Activated T-cell treated with anti-CD3 and anti-CD28 coated beads, Interleukin-2, amount 50 U/mL, for 1 hour (primary cell): ENCODE data around the gene PHYHD1.
A peak's percentile ranks its signal among the peaks of the same experiment; 100 is the strongest.

Experiments used
- DNase-seq: peaks from one replicate; pipeline ENCODE4 v3.0.0-alpha.2; 2020

Gene PHYHD1

DNA sequence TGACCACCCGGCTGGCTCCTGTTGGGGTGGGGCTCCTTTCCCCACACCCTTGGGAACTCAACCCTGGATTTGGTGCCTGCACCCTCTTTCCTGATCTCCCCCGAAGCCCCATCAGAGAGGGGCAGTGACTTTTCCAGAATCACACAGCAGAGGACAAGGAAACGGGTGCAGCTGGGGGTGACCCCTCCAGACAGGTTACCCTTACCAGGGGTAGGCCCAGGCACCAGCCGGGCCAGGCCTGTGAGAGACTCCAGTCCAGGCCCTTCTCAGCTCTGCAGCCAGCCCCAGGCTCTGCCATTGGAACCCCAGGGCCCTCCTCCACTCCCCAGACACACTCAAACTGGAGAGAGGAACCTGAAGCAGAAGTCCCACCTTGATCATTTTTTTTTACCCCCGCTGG is 19.0 kb upstream of the PHYHD1 start:
- DNase-seq: no peak

DNA sequence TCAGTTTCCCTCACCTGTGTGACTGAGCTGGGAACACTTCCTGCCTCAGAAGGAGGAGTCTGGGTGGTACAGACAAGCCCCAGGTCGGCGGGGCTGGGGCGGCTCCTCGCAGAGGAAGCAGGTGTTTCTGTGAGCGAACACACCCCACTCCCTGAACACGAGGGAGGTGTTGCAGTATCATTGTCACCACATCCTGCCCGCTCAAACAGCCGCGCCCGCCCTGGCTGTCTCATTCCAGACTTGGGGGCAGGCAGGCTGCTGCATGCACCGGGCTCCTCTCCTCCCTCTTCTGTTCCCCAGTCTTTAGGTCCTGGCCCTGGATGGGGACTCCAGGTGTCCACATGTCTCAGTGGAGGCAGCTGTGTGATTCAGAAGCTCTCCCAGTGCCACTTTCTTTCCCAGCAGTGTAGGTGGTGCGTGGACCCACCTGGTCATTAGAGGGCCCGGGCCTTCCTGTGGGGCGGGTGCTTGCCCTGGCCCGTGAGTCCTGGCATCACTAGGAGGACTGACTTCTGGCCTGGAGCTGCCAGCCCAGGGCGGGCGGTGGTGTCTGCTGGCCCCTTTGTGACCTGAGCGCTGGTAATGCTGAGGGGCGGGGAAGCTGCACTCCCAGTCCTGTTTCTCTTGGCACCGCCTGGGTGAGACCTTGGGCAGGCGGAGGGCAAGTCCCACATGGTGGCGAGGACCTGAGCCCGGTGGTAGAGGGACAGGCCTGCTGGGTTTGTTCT is 18.3 kb upstream of the PHYHD1 start:
- DNase-seq: peak; percentile 85

DNA sequence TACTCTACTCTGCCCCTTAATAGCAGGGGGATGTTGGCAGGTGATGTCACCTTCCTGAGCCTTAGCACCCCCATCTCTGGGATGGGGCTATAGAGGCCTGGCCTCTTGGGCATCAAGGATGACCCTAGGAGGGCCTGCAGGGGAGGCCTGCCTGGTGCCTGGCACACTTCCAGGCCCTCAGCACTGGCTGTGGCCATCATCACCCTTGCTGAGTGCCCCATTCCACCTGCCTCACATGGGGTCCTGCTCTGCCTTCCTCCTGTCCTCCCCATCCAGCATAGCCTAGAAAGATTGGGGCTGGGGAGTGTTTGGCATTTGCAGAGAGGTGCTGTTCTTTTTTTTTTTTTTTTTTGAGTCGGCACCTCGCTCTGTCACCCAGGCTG is 17.7 kb upstream of the PHYHD1 start:
- DNase-seq: no peak

DNA sequence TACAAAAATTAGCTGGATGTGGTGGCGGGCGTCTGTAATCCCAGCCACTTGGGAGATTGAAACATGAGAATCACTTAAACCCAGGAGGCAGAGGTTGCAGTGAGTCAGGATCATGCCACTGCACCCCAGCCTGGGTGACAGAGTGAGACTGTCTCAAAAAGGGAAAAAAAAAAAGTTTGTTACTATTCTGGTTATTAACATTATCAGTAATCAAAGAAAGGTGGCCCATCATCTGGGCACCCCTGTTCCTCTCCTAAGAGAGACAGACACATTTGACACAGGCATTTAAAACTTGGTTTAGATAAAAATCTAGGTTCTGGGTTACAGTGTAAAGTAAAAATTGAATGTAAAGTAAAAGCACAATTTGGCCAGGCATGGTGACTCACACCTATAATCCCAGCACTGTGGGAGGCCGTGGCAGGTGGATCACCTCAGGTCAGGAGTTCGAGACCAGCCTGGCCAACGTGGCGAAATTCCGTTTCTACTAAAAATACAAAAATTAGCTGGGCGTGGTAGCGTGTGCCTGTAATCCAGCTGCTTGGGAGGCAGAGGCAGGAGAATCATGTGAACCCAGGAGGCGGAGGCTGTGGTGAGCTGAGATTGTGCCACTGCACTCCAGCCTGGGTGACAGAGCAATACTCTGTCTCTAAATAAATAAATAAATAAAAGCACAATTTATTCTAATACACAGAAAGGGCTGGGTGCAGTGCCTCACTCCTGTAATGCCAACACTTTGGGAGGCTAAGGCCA is 16.7 kb upstream of the PHYHD1 start:
- no peak for DNase-seq

DNA sequence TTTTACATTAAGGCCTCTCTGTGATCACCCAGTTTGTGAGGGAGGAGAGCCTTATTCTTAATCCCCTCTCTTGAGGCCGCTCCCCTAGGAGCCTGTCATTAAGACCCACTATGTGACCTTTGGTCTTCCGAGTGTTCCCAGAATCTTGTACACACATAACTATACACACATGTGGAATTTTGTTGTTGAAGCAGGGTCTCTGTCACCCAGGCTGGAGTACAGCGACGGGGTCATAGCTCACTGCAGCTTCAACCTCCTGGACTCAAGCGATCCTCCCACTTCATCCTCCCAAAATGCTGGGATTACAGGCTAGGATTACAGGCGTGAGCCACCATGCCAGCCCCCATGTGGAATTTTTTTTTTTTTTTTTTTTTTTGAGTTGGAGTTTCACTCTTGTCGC is 14.8 kb upstream of the PHYHD1 start:
- DNase-seq: no peak

DNA sequence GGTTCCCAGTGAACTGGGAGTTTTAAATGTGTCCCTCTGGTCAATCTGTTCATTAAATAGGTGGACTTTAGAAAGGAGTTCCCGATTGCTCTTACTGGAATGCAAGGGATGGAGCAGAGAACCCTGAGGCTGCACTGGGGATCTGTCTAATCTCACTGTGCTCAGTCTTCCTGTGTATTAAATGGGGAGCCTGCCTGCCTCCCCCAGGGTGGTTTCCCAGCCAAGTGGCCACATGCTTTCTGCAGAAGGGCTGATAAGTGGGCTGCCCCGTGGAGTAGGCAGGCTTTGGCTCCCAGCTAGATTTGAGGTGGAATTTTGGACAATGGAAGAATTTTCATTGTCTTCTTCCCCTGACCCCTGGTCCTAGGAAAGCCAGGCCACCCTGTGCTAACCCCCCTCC is 14.0 kb upstream of the PHYHD1 start:
- DNase-seq: no peak

DNA sequence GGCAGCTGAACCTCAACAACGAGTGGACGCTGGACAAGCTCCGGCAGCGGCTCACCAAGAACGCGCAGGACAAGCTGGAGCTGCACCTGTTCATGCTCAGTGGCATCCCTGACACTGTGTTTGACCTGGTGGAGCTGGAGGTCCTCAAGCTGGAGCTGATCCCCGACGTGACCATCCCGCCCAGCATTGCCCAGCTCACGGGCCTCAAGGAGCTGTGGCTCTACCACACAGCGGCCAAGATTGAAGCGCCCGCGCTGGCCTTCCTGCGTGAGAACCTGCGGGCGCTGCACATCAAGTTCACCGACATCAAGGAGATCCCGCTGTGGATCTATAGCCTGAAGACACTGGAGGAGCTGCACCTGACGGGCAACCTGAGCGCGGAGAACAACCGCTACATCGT is 12.4 kb upstream of the PHYHD1 start:
- DNase-seq: no peak

DNA sequence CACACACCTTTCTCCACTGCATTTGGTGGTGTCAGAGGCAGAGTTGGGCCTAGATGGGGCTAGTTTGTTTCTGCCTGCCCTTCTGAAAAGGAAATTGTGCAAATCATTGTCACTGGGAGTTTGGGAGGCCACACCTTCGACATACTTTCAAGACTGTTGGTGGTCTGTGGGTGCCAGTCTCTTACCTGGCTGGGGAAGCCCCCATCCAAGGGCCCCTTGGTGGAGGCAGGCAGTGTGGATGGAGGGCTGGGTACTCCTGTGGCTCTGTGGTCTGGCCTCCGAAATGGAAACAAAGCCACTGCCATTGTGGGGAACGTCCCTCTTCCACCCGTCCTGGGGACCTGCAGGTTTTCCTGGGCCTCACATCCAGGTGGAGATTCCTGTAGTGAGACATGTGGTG is 10.9 kb upstream of the PHYHD1 start:
- no peak for DNase-seq

DNA sequence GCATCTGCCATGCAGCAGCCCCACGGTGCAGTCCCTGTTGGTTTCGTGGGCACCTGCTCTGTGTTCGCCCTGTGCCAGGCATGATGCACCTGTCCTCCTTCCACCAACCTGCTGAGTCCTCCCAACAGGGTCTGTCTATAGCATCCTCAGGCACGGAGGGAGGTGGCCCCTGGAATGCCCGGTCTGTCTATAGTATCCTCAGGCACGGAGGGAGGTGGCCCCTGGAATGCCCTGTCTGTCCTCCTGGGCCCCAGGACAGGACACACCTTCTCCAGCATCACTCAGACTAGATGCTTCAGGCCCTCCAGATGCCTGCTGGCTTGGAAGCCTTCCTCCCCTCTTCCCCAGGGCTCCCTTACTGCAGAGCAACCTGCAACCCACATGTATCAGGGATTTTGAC is 9.9 kb upstream of the PHYHD1 start:
- no peak for DNase-seq

DNA sequence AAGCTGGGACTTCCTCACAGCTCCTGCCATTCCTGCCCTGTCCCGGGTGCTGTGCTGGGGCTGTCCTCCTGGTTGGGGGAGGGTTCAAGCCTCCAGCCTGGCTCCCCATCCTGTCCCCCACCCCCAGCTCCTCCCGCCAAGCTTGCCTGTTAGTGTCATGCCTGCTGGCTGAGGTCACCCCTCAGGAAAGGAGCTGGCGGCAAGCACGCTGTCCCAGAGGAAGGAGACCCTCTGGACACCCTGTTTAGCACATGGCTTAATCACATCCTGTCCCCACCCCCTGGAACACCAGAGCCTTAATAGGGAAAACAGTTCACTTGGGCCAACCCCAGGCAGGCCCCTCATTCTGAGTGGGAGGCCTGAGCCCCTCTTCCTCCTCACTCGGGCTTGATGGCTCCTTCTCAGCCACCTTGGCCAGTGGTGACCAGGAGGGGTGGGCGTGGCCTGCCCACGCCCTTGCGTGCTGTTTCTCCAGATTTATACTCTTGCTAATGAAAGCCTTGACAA is 9.2 kb upstream of the PHYHD1 start:
- no peak for DNase-seq

DNA sequence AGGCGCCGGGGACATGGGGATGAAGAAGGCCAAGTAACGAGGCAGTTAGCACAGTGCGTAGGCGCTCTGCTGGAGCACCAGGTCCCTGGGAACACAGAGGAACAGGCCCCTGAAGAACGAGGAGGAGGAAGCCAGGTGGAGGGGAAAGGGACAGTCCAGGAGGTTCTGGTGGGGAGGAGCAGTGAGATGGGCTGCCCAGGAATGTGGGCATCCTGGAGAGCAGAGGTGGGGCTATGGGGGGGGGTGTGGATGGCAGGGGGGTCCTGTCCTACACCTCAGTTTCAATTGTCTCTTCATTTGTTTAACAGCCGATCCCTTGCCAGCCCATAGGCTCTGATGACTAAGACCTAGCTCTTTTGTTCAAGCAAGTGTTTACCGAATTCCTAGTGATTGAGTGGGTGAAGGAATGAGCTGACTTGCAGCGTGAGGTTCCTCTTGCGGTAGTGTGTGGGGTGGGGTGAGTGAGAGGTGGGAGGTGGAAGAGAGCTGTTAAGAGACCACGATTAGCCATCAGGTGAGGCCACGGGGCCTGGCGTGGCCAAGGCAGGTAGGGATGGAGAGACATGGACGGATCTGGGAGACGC is 8.4 kb upstream of the PHYHD1 start:
- DNase-seq: no peak

DNA sequence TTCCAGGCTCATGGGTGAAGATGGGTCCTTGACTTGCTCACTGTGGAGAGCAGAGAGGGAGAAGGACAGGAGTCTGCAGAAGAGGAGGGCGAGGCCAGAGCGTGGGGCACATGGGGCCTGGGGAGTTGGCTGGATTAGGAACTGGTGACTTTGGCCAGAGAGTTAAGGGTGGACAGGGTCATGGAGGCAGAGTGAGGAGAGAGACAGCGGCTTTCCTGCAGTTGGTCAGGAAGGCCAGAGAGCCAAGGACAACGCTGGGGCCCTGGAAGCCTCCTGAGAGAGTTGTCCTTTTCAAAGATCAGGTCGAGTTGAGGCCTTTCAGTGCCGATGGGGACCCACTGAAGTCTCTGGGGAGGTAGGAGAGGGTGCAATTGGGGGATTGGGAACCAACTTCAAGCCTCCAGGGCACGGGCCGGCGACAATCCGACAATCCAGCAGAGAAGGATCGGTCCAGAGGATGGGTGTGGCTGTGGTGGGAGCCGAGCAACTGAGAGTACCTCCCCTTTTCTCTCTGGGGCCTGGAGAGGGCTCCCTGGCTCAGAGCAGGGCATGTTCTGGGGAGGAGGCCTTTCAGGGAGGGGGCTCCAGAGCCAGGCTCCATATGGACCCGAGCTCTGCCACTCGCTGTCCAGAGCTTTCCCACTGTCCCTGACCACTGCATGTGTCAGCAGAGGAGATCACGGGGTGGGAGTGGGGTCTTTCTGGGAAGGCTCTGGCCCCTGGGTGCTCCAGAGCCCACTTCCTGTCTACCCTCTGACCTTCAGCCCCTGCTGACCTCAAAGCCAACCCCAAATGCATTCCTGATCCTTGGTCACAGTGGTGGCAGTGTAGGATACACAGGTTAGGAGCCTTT is 7.5 kb upstream of the PHYHD1 start:
- no peak for DNase-seq

DNA sequence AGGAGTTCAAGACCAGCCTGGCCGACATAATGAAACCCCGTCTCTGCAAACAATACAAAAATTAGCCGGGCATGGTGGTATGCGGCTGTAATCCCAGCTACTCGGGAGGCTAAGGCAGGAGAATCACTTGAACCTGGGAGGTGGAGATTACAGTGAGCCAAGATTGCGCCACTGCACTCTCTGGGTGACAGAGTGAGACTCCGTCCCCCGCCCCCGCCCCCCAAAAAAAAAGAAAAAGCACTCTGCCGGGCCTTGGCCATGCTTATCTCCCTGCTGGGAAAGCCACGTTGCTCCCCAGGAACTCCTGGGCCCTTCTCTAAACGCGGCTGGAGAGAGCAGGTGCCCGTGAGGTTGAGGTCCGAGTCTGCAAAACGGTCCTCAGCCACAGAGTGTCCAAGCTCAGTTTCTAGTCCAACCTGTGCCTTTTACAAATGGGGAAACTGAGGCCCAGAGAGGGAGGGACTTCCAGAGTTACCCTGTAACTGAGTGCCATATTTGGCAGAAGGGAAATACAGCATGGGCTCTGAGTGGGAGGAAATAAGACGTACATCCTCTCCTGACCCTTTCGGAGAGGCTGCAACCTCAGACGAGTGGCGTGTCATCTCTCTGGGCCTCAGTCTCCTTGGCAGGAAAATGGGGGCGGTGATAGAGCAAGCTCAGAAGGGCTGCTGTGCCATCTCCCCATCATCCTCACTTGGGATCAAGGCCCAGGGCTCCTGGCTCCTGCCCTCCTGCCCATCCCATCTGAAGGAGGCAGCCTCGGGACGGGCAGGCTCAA is 6.6 kb upstream of the PHYHD1 start:
- DNase-seq: no peak

DNA sequence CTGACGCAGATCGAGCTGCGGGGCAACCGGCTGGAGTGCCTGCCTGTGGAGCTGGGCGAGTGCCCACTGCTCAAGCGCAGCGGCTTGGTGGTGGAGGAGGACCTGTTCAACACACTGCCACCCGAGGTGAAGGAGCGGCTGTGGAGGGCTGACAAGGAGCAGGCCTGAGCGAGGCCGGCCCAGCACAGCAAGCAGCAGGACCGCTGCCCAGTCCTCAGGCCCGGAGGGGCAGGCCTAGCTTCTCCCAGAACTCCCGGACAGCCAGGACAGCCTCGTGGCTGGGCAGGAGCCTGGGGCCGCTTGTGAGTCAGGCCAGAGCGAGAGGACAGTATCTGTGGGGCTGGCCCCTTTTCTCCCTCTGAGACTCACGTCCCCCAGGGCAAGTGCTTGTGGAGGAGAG is 4.6 kb upstream of the PHYHD1 start:
- DNase-seq: no peak

DNA sequence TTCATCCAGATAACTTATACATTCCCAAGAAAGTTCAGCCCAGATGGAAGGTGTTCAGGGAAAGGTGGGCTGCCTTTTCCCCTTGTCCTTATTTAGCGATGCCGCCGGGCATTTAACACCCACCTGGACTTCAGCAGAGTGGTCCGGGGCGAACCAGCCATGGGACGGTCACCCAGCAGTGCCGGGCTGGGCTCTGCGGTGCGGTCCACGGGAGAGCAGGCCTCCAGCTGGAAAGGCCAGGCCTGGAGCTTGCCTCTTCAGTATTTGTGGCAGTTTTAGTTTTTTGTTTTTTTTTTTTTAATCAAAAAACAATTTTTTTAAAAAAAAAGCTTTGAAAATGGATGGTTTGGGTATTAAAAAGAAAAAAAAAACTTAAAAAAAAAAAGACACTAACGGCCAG is 4.0 kb upstream of the PHYHD1 start:
- DNase-seq: no peak

DNA sequence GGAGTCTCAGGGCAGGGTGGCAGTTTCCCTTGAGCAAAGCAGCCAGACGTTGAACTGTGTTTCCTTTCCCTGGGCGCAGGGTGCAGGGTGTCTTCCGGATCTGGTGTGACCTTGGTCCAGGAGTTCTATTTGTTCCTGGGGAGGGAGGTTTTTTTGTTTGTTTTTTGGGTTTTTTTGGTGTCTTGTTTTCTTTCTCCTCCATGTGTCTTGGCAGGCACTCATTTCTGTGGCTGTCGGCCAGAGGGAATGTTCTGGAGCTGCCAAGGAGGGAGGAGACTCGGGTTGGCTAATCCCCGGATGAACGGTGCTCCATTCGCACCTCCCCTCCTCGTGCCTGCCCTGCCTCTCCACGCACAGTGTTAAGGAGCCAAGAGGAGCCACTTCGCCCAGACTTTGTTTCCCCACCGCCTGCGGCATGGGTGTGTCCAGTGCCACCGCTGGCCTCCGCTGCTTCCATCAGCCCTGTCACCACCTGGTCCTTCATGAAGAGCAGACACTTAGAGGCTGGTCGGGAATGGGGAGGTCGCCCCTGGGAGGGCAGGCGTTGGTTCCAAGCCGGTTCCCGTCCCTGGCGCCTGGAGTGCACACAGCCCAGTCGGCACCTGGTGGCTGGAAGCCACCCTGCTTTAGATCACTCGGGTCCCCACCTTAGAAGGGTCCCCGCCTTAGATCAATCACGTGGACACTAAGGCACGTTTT is 3.5 kb upstream of the PHYHD1 start:
- DNase-seq: no peak

DNA sequence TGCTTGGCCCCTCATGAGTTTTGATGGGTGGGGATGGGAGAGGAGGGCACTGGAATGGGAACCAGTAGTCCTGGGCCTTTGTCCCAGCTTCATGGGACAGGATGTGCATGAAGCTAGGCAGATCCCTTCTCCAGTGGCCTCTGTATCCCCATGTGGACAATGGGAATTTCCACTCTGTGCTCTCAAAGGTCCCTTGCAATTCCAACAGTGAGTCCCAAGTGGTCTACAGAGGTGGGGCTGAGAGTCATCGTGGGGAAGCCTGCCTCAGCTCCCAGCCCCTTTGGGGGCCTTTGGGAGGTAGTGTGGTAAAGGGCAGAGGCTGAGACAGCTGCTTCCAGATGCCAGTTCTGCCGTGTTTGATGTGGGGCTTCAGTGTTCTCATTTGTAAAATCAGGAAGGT is 1.9 kb upstream of the PHYHD1 start:
- DNase-seq: no peak

DNA sequence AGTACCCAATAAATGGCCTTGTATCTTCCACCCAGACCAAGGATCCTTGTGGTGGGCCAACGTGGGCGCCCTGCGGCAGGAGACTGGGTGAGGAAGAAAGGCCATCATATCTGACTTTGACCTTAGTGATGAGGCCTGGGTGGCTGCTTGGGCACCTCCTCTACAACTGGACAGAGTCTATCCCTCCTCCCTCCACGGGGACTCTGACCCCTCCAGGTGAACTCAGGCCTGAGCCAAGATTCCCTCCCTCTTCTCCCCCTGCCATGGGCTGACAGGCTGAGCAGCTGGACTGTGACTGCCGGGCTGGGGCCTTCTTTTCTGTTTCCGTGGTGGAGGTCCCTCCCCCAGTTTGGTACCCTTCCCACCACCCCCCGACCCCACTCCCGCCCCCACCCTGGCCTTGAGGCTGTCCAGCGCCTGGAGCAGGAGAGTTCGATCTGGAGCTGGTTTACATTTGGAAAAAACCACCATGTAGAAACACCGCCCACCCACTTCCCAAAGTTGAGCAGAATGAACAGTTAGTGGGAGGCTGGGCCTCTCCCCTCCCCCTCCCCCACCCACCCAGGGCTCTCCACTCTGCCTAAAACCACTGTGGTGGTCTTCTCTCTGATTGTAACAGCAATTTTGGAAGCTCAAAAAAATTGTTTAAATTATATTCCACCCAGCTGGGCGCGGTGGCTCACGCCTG is 1.2 kb upstream of the PHYHD1 start:
- no peak for DNase-seq

DNA sequence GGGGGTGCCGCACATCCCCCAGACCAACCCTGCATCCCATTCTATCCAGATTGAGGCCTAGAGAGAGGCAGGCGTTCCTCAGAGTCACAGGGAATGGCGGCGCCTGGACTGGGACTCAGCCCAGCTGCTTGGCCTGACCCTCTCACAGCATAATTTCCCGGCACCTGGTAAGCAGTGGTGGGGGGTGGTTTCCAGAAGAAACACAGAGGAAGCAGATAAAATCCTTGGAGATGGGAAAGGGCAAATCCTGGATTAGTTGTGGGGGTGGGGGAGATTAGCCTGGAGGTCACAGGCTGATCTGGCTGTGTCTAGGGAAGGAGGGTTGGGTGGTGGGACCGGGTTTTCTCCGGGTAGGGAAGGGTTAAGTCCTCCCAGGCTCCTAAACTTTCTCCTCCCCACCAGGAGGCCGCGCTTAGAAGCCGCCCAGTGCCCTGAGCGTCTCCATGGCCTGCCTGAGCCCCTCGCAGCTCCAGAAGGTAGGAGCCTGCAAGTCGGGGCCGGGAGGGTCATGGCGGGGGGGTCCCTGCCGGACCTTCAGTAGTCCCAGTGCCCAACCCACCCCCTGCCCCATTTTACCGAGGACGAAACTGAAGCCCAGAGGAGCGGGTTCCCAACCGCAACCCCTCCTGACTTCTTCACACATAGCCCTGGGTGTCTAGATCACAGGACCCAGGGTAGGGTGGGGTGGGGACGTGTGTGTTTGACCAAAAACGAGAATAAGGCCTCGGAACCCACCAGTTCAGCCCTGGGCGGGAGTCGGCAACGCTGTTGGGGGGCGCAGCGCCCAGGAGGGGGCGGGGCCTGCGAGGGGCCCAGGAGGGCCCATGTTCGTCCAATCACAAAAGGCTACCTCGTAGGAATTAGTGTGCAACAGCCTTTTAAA is 1.3 kb downstream of the PHYHD1 start:
- no peak for DNase-seq

DNA sequence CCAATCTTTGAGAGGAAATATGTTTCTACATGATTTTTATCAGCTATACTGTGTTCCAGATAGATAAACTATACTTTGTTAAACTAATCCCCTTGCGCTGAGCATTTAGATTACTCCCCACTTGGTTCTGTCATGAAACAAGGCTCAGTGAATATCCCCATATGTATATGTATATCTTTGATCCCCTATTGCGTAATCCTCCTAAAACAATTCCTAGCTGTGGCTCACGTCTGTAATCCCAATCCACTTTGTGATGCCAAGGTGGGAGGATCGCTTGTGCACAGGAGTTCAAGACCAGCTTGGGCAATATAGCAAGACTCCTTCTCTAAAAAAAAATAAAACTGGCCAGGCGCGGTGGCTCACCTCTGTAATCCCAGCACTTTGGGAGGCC is 2.7 kb downstream of the PHYHD1 start:
- no peak for DNase-seq
